ENCODE results near the gene TMPO. TPM values are rescaled to one million over a fixed set of nuclear protein-coding genes. Genes with fewer than 3 reads are reported as not detected.

Gene TMPO
- total RNA-seq, 1 experiment from 2014 or later, result 212 TPM

DNA sequence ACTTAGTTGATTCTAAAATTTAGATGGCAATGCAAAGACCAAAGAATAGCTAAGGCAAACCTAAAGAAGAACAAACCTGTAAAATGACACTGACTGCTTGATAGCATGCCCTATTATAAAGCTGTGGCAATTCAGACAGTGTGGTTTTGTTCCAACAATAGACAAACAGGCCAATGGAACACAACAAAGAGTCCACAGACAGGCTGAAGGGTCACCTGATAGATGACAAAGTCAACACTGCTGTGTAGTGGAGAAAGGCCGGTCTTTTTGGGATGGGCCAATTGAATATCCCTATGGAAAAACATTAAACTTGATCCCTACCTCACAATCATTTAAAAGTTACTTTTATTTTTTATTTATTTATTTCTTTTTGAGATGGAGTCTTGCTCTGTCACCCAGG lies 44.3 kb downstream of the TMPO start:
- Histone ChIP-seq H3K4me1 (no peaks in the 10 kb centered on the region), H3K36me3 (ENCODE audit: control insufficient read depth, insufficient read depth, low read length) (no peaks in the 10 kb centered on the region), H3K9me3 (no peaks in the 10 kb centered on the region), H3K27me3 (replicated peaks; ENCODE audit: control insufficient read depth, insufficient read depth, low read length) (no peaks in the 10 kb centered on the region), H3K4me3 (ENCODE audit: low read depth, low read length) (no peak overlapping the region)
- no peaks in the 10 kb centered on the region for H3K4me1 Mint-ChIP-seq (ENCODE audit: low read depth, unreplicated experiment)
- ChIA-PET CTCF (no interaction called here), POLR2A (no interaction called here)
- DNase-seq, result no peak
- H3K27ac Mint-ChIP-seq (ENCODE audit: unreplicated experiment), result no peak overlapping the region
- BruUV-seq (replicated peaks), result no TSS peak
- intact Hi-C loops (cut with micrococcal nuclease; ENCODE audit: unreplicated experiment), result no loop called here
- no peaks in the 10 kb centered on the region for H3K27me3 Mint-ChIP-seq (ENCODE audit: insufficient read depth, unreplicated experiment)
- TF ChIP-seq, protein P1, sequence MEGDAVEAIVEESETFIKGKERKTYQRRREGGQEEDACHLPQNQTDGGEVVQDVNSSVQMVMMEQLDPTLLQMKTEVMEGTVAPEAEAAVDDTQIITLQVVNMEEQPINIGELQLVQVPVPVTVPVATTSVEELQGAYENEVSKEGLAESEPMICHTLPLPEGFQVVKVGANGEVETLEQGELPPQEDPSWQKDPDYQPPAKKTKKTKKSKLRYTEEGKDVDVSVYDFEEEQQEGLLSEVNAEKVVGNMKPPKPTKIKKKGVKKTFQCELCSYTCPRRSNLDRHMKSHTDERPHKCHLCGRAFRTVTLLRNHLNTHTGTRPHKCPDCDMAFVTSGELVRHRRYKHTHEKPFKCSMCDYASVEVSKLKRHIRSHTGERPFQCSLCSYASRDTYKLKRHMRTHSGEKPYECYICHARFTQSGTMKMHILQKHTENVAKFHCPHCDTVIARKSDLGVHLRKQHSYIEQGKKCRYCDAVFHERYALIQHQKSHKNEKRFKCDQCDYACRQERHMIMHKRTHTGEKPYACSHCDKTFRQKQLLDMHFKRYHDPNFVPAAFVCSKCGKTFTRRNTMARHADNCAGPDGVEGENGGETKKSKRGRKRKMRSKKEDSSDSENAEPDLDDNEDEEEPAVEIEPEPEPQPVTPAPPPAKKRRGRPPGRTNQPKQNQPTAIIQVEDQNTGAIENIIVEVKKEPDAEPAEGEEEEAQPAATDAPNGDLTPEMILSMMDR (IDR thresholded peaks at IDR 0.05; ENCODE audit: insufficient read depth in 1 of 2, low read depth in 1 of 2, low read length in 1 of 2, severe bottlenecking in 1 of 2, unreplicated experiment in 1 of 2), result no peak
- H3K4me3 Mint-ChIP-seq (ENCODE audit: unreplicated experiment), result no peak overlapping the region
- H3K9me3 Mint-ChIP-seq (ENCODE audit: unreplicated experiment), result no peaks in the 10 kb centered on the region
- H3K36me3 Mint-ChIP-seq (ENCODE audit: insufficient read depth, unreplicated experiment), result peaks cover 19% of the 10 kb centered on the region

DNA sequence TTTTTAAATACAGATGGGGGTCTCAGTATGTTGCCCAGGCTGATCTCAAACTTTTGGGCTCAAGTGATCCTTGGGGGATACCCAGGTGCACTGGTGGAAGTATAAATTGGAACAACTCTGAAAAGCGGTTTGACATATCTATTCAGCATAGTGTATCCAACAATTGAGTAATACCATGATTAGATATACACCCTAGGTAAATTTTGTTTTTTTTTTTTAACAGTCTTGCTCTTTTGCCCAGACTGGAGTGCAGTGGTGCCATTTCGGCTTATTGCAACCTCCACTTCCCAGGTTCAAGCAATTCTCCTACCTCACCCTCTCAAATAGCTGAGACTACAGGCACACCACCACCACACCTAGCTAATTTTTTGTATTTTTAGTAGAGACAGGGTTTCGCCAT lies 46.5 kb downstream of the TMPO start:
- Mint-ChIP-seq H3K27ac (ENCODE audit: unreplicated experiment) (no peak overlapping the region), H3K36me3 (ENCODE audit: insufficient read depth, unreplicated experiment) (no peaks in the 10 kb centered on the region), H3K27me3 (ENCODE audit: insufficient read depth, unreplicated experiment) (no peaks in the 10 kb centered on the region), H3K4me3 (ENCODE audit: unreplicated experiment) (no peak overlapping the region), H3K9me3 (ENCODE audit: unreplicated experiment) (no peaks in the 10 kb centered on the region), H3K4me1 (ENCODE audit: low read depth, unreplicated experiment) (no peaks in the 10 kb centered on the region)
- H3K4me1 ChIP-seq, result 0 out of 2 replicates have a peak, but pooled peaks cover 3% of the 10 kb centered on the region
- CTCF ChIA-PET, result no interaction called here
- H3K9me3 ChIP-seq, result no peaks in the 10 kb centered on the region
- no peaks in the 10 kb centered on the region for H3K27me3 ChIP-seq (replicated peaks; ENCODE audit: control insufficient read depth, insufficient read depth, low read length)
- DNase-seq, result no peak
- TF ChIP-seq, protein P1 (IDR thresholded peaks at IDR 0.05; ENCODE audit: insufficient read depth in 1 of 2, low read depth in 1 of 2, low read length in 1 of 2, severe bottlenecking in 1 of 2, unreplicated experiment in 1 of 2), result no peak
- POLR2A ChIA-PET, result no interaction called here
- no peaks in the 10 kb centered on the region for H3K36me3 ChIP-seq (ENCODE audit: control insufficient read depth, insufficient read depth, low read length)
- intact Hi-C loops (cut with micrococcal nuclease; ENCODE audit: unreplicated experiment), result no loop called here
- no peak overlapping the region for H3K4me3 ChIP-seq (ENCODE audit: low read depth, low read length)
- no TSS peak for BruUV-seq (replicated peaks)

DNA sequence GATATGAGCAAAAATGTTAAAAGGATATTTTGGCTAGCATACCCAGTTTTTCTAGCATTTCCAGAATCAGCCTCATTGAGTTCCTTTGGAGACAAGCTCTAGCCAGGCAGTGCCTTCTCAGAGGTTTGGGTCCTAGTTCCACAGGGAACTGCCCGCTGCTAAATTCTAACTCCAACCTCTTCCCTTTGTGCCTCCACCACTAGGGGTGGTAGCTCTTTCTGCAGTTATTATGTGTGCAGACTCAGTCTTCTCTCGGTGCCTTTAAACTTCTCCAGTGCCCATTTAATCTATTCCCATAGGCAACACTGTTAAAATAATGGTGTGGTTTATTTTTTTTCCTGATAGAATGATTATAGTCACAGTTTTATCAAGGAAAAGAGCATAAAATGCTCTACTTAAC lies 56.6 kb downstream of the TMPO start:
- TF ChIP-seq, protein P1 (IDR thresholded peaks at IDR 0.05; ENCODE audit: insufficient read depth in 1 of 2, low read depth in 1 of 2, low read length in 1 of 2, severe bottlenecking in 1 of 2, unreplicated experiment in 1 of 2), result peak; percentile 19 to 27
- no peaks in the 10 kb centered on the region for H3K4me1 Mint-ChIP-seq (ENCODE audit: low read depth, unreplicated experiment)
- no peaks in the 10 kb centered on the region for H3K36me3 Mint-ChIP-seq (ENCODE audit: insufficient read depth, unreplicated experiment)
- H3K4me1 ChIP-seq, result peaks cover 44% of the 10 kb centered on the region
- H3K36me3 ChIP-seq (ENCODE audit: control insufficient read depth, insufficient read depth, low read length), result no peaks in the 10 kb centered on the region
- ChIA-PET POLR2A (interaction anchor here (0.5 to 2.3 kb wide), 2 partner anchors 21 to 23 kb away, joined by 4 to 6 read pairs; partner anchors contain the start of gene SLC25A3), CTCF (interaction anchor here (0.7 to 1.0 kb wide), 2 partner anchors 21 to 1094 kb away, joined by 4 to 7 read pairs; partner anchors contain the start of gene SLC25A3)
- no peaks in the 10 kb centered on the region for H3K9me3 Mint-ChIP-seq (ENCODE audit: unreplicated experiment)
- no peak for DNase-seq
- H3K4me3 ChIP-seq (ENCODE audit: low read depth, low read length), result no peak overlapping the region
- no TSS peak for BruUV-seq (replicated peaks)
- H3K27me3 Mint-ChIP-seq (ENCODE audit: insufficient read depth, unreplicated experiment), result no peaks in the 10 kb centered on the region
- intact Hi-C loops (cut with micrococcal nuclease; ENCODE audit: unreplicated experiment), result no loop called here
- no peak overlapping the region for H3K27ac Mint-ChIP-seq (ENCODE audit: unreplicated experiment)
- H3K4me3 Mint-ChIP-seq (ENCODE audit: unreplicated experiment), result no peak overlapping the region
- H3K27me3 ChIP-seq (replicated peaks; ENCODE audit: control insufficient read depth, insufficient read depth, low read length), result no peaks in the 10 kb centered on the region
- H3K9me3 ChIP-seq, result 0 out of 2 replicates have a peak, but pooled peaks cover 4% of the 10 kb centered on the region
